ENCODE data around the gene ARID3C. TPM values are rescaled to one million over a fixed set of nuclear protein-coding genes. Genes with fewer than 3 reads are reported as not detected.
A peak's percentile ranks its signal among the peaks of the same experiment; 100 is the strongest.

The ARID3C gene
- total and polyA plus RNA-seq, 2 donors, result 0.07 to 0.09 TPM

DNA sequence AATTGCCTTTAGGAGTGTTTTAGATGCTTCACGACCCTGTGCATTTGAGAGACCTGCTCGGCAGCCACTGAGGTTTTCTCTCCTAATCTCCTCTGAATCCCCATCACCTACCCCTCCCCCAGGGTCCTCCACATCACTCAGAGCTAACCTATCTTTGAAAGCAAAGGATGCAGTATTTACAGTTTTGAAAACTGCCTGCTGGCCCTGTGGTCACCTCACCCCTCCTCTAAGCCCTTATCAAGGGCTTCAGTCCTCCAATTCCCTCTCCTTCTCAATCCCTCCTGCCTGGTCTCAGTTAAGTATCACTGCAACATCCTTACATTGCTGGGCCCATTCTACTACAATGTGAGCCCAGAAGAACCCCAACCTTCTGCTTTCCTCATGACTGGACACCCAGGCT is 21.5 kb downstream of the ARID3C start:
- no peak for DNase-seq (ENCODE audit: low read depth in 6 of 9, low spot score in 9 of 9)
- H3K27me3 ChIP-seq (ENCODE audit: control insufficient read depth in 2 of 2, insufficient read depth in 1 of 2, low read length in 1 of 2), result peaks cover 0 to 8% of the 10 kb centered on the region in 2 donors
- H3K36me3 ChIP-seq (ENCODE audit: control insufficient read depth in 2 of 2, insufficient read depth in 2 of 2, low read length in 1 of 2), result no peaks in the 10 kb centered on the region
- 78% methylated on average over 2 of the region's 2 CpGs for WGBS
- H3K4me1 ChIP-seq (ENCODE audit: control insufficient read depth in 2 of 2, insufficient read depth in 2 of 2, low read length in 2 of 2), result peaks cover 5 to 14% of the 10 kb centered on the region in 2 donors
- H3K4me3 ChIP-seq (ENCODE audit: low read length in 2 of 2), result no peak overlapping the region
- peaks cover 0 to 1% of the 10 kb centered on the region in 2 donors for H3K9me3 ChIP-seq (ENCODE audit: control insufficient read depth in 2 of 2, insufficient read depth in 1 of 2, low read length in 1 of 2)
- H3K27ac ChIP-seq (ENCODE audit: low read depth in 1 of 2, low read length in 1 of 2), result no peak overlapping the region

DNA sequence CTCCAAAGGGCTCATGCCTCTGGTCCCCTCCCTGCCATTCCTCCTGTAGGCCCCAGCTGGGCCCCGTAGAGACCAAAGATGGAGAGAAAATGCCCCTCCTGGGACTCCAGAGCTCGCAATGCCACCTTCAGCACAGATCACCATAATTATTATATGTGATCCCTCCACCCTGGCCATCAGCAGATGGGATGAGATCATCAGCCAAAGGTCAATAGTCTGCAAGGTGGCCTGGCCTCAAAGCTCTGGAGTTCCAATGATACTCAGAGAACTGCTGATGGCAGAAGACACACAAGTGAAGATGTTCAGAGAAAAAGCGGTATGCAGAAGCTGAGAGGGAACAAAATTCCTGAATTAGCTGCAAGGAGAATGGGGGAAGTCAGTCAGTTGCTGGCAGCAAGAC is 22.0 kb downstream of the ARID3C start:
- Histone ChIP-seq H3K27ac (ENCODE audit: low read depth in 1 of 2, low read length in 1 of 2) (no peak overlapping the region), H3K4me3 (ENCODE audit: low read length in 2 of 2) (no peak overlapping the region), H3K9me3 (ENCODE audit: control insufficient read depth in 2 of 2, insufficient read depth in 1 of 2, low read length in 1 of 2) (no peaks in the 10 kb centered on the region), H3K4me1 (ENCODE audit: control insufficient read depth in 2 of 2, insufficient read depth in 2 of 2, low read length in 2 of 2) (peaks cover 5 to 13% of the 10 kb centered on the region in 2 donors), H3K36me3 (ENCODE audit: control insufficient read depth in 2 of 2, insufficient read depth in 2 of 2, low read length in 1 of 2) (no peaks in the 10 kb centered on the region), H3K27me3 (ENCODE audit: control insufficient read depth in 2 of 2, insufficient read depth in 1 of 2, low read length in 1 of 2) (peaks cover 0 to 11% of the 10 kb centered on the region in 2 donors)
- WGBS, result 97% methylated on average over 3 of the region's 3 CpGs
- no peak for DNase-seq (ENCODE audit: low read depth in 6 of 9, low spot score in 9 of 9)

DNA sequence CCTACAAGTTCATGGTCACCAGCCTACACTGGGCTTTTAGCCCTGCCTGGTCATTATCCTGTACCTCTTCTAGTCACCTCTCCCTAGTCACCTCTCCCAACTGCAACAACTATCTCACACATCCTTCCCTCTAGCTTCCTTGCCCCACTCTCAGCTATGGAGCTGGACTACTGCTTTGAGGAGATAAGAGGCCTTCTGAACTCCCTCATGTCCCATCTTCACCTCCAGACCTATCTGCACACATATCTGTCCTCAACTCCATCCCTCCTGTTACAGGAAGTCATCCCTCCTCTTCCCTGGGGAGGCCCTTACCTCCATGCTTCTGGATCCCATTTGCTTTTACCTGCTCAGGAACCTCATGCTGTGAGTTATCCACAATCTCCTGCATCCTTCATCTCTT is 22.7 kb downstream of the ARID3C start:
- H3K4me3 ChIP-seq (ENCODE audit: low read length in 2 of 2), result no peak overlapping the region
- no peak for DNase-seq (ENCODE audit: low read depth in 6 of 9, low spot score in 9 of 9)

GRCh38 chr9:34603610-34604231 is 25.1 kb downstream of the ARID3C start:
- Histone ChIP-seq H3K27ac (ENCODE audit: low read depth in 1 of 2, low read length in 1 of 2) (no peak overlapping the region), H3K36me3 (ENCODE audit: control insufficient read depth in 2 of 2, insufficient read depth in 2 of 2, low read length in 1 of 2) (no peaks in the 10 kb centered on the region), H3K9me3 (ENCODE audit: control insufficient read depth in 2 of 2, insufficient read depth in 1 of 2, low read length in 1 of 2) (no peaks in the 10 kb centered on the region), H3K4me1 (ENCODE audit: control insufficient read depth in 2 of 2, insufficient read depth in 2 of 2, low read length in 2 of 2) (no peaks in the 10 kb centered on the region), H3K27me3 (ENCODE audit: control insufficient read depth in 2 of 2, insufficient read depth in 1 of 2, low read length in 1 of 2) (peaks cover 2 to 27% of the 10 kb centered on the region in 2 donors), H3K4me3 (ENCODE audit: low read length in 2 of 2) (no peak overlapping the region)
- DNase-seq (ENCODE audit: low read depth in 6 of 9, low spot score in 9 of 9), result peak in 7 of 9 donors; percentile 56 to 83 (median 69)
- WGBS, result 63% methylated on average over 4 of the region's 4 CpGs

More for the DNA sequence above, 22.7 kb downstream of the ARID3C start:
- Histone ChIP-seq H3K9me3 (ENCODE audit: control insufficient read depth in 2 of 2, insufficient read depth in 1 of 2, low read length in 1 of 2) (no peaks in the 10 kb centered on the region), H3K4me1 (ENCODE audit: control insufficient read depth in 2 of 2, insufficient read depth in 2 of 2, low read length in 2 of 2) (peaks cover 3 to 8% of the 10 kb centered on the region in 2 donors), H3K27me3 (ENCODE audit: control insufficient read depth in 2 of 2, insufficient read depth in 1 of 2, low read length in 1 of 2) (peaks cover 0 to 11% of the 10 kb centered on the region in 2 donors), H3K36me3 (ENCODE audit: control insufficient read depth in 2 of 2, insufficient read depth in 2 of 2, low read length in 1 of 2) (no peaks in the 10 kb centered on the region), H3K27ac (ENCODE audit: low read depth in 1 of 2, low read length in 1 of 2) (no peak overlapping the region)

DNA sequence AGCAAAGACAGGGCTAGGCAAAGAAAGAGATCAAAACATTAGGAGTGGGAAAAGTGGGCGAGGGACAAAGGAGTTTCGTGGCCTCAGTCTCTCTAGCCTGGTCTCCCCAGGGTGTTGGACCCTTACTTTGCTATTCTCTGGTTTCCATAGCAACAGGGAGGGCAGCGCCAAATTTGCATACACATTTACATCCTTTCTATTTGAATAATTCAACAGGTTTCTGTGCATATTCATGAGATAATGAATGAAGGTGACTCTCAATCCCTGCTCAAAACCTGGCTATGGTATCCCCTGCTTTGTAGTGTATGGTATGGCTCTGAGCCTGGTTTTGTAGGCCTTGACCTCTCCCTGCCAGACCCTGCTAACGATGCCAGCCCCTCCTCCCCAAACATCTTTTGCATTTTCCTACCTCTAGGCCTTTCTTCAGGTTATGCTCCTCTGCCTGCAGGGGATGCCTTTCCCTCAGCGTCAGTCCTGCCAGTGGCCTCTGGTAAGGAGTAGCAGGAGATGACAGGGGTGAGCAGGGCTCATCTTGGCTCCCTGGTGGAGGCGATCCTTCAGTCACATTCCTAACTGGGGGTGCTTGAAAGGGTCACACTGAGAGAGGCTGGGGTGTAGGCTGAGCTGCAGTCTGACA is 26.8 kb downstream of the ARID3C start:
- DNase-seq (ENCODE audit: low read depth in 6 of 9, low spot score in 9 of 9), result no peak
- Histone ChIP-seq H3K4me1 (ENCODE audit: control insufficient read depth in 2 of 2, insufficient read depth in 2 of 2, low read length in 2 of 2) (no peaks in the 10 kb centered on the region), H3K4me3 (ENCODE audit: low read length in 2 of 2) (no peak overlapping the region), H3K27ac (ENCODE audit: low read depth in 1 of 2, low read length in 1 of 2) (no peak overlapping the region), H3K27me3 (ENCODE audit: control insufficient read depth in 2 of 2, insufficient read depth in 1 of 2, low read length in 1 of 2) (peaks cover 2 to 33% of the 10 kb centered on the region in 2 donors), H3K36me3 (ENCODE audit: control insufficient read depth in 2 of 2, insufficient read depth in 2 of 2, low read length in 1 of 2) (no peaks in the 10 kb centered on the region), H3K9me3 (ENCODE audit: control insufficient read depth in 2 of 2, insufficient read depth in 1 of 2, low read length in 1 of 2) (no peaks in the 10 kb centered on the region)
- WGBS, result 91% methylated on average over 6 of the region's 6 CpGs

- WGBS, result 47% methylated on average over 1 of the region's 1 CpG
- H3K36me3 ChIP-seq (ENCODE audit: control insufficient read depth in 2 of 2, insufficient read depth in 2 of 2, low read length in 1 of 2), result no peaks in the 10 kb centered on the region
- DNase-seq (ENCODE audit: low read depth in 6 of 9, low spot score in 9 of 9), result no peak
- no peaks in the 10 kb centered on the region for H3K4me1 ChIP-seq (ENCODE audit: control insufficient read depth in 2 of 2, insufficient read depth in 2 of 2, low read length in 2 of 2)
- H3K27ac ChIP-seq (ENCODE audit: low read depth in 1 of 2, low read length in 1 of 2), result no peak overlapping the region
- no peaks in the 10 kb centered on the region for H3K9me3 ChIP-seq (ENCODE audit: control insufficient read depth in 2 of 2, insufficient read depth in 1 of 2, low read length in 1 of 2)
- no peak overlapping the region for H3K4me3 ChIP-seq (ENCODE audit: low read length in 2 of 2)
- peaks cover 2 to 36% of the 10 kb centered on the region in 2 donors for H3K27me3 ChIP-seq (ENCODE audit: control insufficient read depth in 2 of 2, insufficient read depth in 1 of 2, low read length in 1 of 2)
Observed at GRCh38 chr9:34600908-34601307, 28.0 kb downstream of the ARID3C start.

DNA sequence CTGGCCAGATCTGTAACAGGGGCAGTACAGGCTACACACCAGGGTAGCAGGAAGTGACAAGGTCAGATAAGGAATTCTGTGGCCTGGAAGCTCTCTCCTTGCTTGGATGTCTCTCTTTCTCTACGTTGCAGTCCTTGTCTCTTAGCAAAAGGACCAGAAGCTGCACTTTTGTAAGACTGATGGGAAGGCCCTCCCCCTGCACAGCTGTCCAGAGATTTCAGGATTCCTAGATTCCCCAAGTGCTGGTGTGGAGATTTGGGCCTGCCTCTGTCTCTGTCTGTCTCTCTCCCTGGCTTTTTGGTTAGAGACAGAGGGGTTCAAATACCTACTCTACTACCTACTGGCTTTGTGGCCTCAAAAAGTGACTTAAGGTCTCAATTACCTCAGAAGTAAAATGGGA is 29.3 kb downstream of the ARID3C start:
- Histone ChIP-seq H3K27me3 (ENCODE audit: control insufficient read depth in 2 of 2, insufficient read depth in 1 of 2, low read length in 1 of 2) (peaks cover 4 to 36% of the 10 kb centered on the region in 2 donors), H3K4me1 (ENCODE audit: control insufficient read depth in 2 of 2, insufficient read depth in 2 of 2, low read length in 2 of 2) (no peaks in the 10 kb centered on the region), H3K4me3 (ENCODE audit: low read length in 2 of 2) (no peak overlapping the region), H3K27ac (ENCODE audit: low read depth in 1 of 2, low read length in 1 of 2) (no peak overlapping the region), H3K36me3 (ENCODE audit: control insufficient read depth in 2 of 2, insufficient read depth in 2 of 2, low read length in 1 of 2) (no peaks in the 10 kb centered on the region), H3K9me3 (ENCODE audit: control insufficient read depth in 2 of 2, insufficient read depth in 1 of 2, low read length in 1 of 2) (no peaks in the 10 kb centered on the region)
- 79% methylated on average over 1 of the region's 1 CpG for WGBS
- DNase-seq (ENCODE audit: low read depth in 6 of 9, low spot score in 9 of 9), result no peak

DNA sequence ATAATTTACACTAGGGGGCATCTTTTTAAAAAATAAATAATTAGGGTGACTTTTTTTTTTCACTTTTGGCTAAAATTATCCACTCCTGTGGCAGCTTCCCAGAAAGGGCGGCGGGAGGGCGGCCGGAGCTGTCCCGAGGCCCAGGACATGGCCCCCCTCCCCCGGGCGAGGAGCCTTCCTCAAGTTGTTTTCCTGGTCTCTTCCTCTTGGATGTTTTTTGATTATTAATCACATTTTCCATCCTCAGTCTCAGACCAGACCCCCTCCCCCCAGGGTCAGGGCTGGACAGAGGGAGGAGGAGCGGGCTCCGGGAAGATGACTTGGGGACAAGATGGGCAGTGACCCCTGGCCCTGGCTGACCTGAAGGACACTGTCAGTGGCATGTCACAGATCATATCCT is 34.7 kb downstream of the ARID3C start:
- DNase-seq (ENCODE audit: low read depth in 6 of 9, low spot score in 9 of 9), result no peak
- Histone ChIP-seq H3K9me3 (ENCODE audit: control insufficient read depth in 2 of 2, insufficient read depth in 1 of 2, low read length in 1 of 2) (peaks cover 0 to 11% of the 10 kb centered on the region in 2 donors), H3K4me3 (ENCODE audit: low read length in 2 of 2) (no peak overlapping the region), H3K27ac (ENCODE audit: low read depth in 1 of 2, low read length in 1 of 2) (no peak overlapping the region), H3K4me1 (ENCODE audit: control insufficient read depth in 2 of 2, insufficient read depth in 2 of 2, low read length in 2 of 2) (peaks cover 8 to 19% of the 10 kb centered on the region in 2 donors), H3K27me3 (ENCODE audit: control insufficient read depth in 2 of 2, insufficient read depth in 1 of 2, low read length in 1 of 2) (peaks cover 52 to 72% of the 10 kb centered on the region in 2 donors), H3K36me3 (ENCODE audit: control insufficient read depth in 2 of 2, insufficient read depth in 2 of 2, low read length in 1 of 2) (peaks cover 0 to 3% of the 10 kb centered on the region in 2 donors)
- 88% methylated on average over 9 of the region's 9 CpGs for WGBS

DNA sequence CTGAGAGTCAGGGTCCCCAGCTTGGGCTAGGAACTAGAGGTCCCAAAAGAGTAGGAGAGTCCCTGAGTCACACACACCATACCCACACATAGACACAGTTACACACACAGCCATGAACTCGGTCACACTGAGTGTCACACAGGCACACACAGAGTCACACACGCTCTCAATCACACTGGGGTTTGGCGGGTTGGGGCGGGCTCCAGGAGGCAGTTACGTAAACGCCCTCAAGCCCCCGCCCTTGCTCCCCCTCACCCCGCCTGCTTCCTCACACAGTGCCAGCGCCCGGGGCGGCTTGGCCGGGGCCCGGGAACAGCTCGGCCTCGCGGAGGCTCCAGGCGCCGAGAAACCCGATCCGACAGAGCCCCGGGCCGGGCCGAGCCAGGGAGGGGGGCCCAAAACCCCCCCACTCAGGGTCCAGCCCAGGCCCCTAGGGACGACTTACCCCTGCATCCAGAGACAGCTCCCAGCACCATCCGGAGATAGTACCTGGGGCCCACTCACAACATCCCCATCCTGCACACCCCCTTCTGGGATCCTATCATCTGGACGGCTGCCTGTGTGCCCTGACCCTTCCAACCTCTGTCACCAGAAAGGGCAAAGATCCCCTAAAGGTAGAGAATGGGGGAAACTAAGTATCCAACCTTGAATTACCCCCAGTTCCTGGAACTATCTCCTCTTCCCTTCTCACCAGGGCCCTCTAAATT is 35.8 kb downstream of the ARID3C start:
- Histone ChIP-seq H3K9me3 (ENCODE audit: control insufficient read depth in 2 of 2, insufficient read depth in 1 of 2, low read length in 1 of 2) (peaks cover 0 to 11% of the 10 kb centered on the region in 2 donors), H3K27ac (ENCODE audit: low read depth in 1 of 2, low read length in 1 of 2) (no peak overlapping the region), H3K27me3 (ENCODE audit: control insufficient read depth in 2 of 2, insufficient read depth in 1 of 2, low read length in 1 of 2) (peaks cover 61 to 79% of the 10 kb centered on the region in 2 donors), H3K4me1 (ENCODE audit: control insufficient read depth in 2 of 2, insufficient read depth in 2 of 2, low read length in 2 of 2) (peaks cover 8 to 19% of the 10 kb centered on the region in 2 donors), H3K4me3 (ENCODE audit: low read length in 2 of 2) (no peak overlapping the region), H3K36me3 (ENCODE audit: control insufficient read depth in 2 of 2, insufficient read depth in 2 of 2, low read length in 1 of 2) (peaks cover 0 to 3% of the 10 kb centered on the region in 2 donors)
- DNase-seq (ENCODE audit: low read depth in 6 of 9, low spot score in 9 of 9), result peak in 1 of 9 donors; percentile 23
- 6% methylated on average over 26 of the region's 26 CpGs for WGBS

Measured in thymus (tissue), 11 donors.